Vagina (tissue), 2 donors: Measurements from ENCODE around the gene PCDHGB3. TPM values are rescaled to one million over a fixed set of nuclear protein-coding genes. Genes with fewer than 3 reads are reported as not detected.

ENCODE experiments used
- DNase-seq, 2 donors: peaks; one replicate each; pipeline ENCODE4 v3.0.0-alpha.2; 2017; ENCODE audit errors: extremely low spot score in 2 of 2
- H3K27ac ChIP-seq: fragments of 200-600 bp; sonication (generic); one replicate; pipeline ENCODE4 v1.5.1; 2019
- H3K27me3 ChIP-seq: fragments of 200-600 bp; sonication (generic); one replicate; pipeline ENCODE4 v1.5.1; 2019
- H3K36me3 ChIP-seq, 2 donors: fragments of 200-600 bp; sonication (generic); one replicate each; pipeline ENCODE4 v1.5.1; 2017 to 2019
- H3K4me1 ChIP-seq: fragments of 200-600 bp; sonication (generic); one replicate; pipeline ENCODE4 v1.5.1; 2019
- H3K4me3 ChIP-seq, 2 donors: fragments of 200-600 bp; sonication (generic); 1 replicate in 1 of 2; 2 replicates in 1 of 2; pipeline ENCODE4 v1.5.1; 2016 to 2019
- H3K9me3 ChIP-seq: fragments of 200-600 bp; sonication (generic); one replicate; pipeline ENCODE4 v1.5.1; 2019
- CTCF ChIP-seq, 3 experiments: fragments of 450-650 bp in 2 of 3; fragments of 200-600 bp in 1 of 3; sonication (generic) in 1 of 3; IDR thresholded peaks; one replicate each; pipeline ENCODE4 v1.5.1; 2017 to 2019; ENCODE audit warnings: antibody characterized with exemption in 3 of 3, mild to moderate bottlenecking in 2 of 3, moderate library complexity in 2 of 3
- POLR2A ChIP-seq, 2 donors: fragments of 450-650 bp; IDR thresholded peaks; one replicate each; pipeline ENCODE4 v1.6.1; 2017; ENCODE audit warnings: antibody characterized with exemption in 2 of 2, mild to moderate bottlenecking in 2 of 2, moderate library complexity in 2 of 2
- POLR2AphosphoS5 ChIP-seq, 2 donors: sonication (generic); formaldehyde crosslinking; IDR thresholded peaks; one replicate each; pipeline ENCODE4 v1.9.0; 2017; ENCODE audit warnings: antibody characterized with exemption in 2 of 2, mild to moderate bottlenecking in 2 of 2, low read depth in 1 of 2; ENCODE audit not compliant: insufficient read depth in 1 of 2
- intact Hi-C: fragments of 100-400 bp; cut with DNase I; formaldehyde crosslinking; loops from one replicate; pipeline ENCODE4 v1.15.1; 2023
- total RNA-seq: library from RNA; depleted of rRNA; stranded (reverse); fragments of >200 nt; gene quantifications from one replicate; pipeline ENCODE4 v1.2.3, GENCODE V29; 2016

PCDHGB3 gene
- total RNA-seq, 1 donor from 2014 or later = 5.4 TPM

GRCh38 chr5:141420855-141421488 is 50.9 kb downstream of the PCDHGB3 start, which contains the start of gene PCDHGA11:
Gene PCDHGA11, plus strand, starts transcription at chr5:141421051. Its CDS starts 177 bp downstream, at chr5:141421228.
- Histone ChIP-seq H3K4me3 (peak within 1 kb of the TSS; percentile 3 to 17), H3K36me3 (peaks cover 0 to 4% of the 10 kb centered on the region in 2 donors), H3K4me1 (no peaks in the 10 kb centered on the region), H3K27ac (no peak within 1 kb of the TSS), H3K27me3 (no peaks in the 10 kb centered on the region), H3K9me3 (peaks cover 88% of the 10 kb centered on the region)
- TF ChIP-seq POLR2A (IDR thresholded peaks at IDR 0.05) (no peak), CTCF (IDR thresholded peaks at IDR 0.05) (peak in 1 of 3 experiments; percentile 13)
- DNase-seq = peak in 1 of 2 donors; percentile 34
- intact Hi-C loops = no loop called here

GRCh38 chr5:141421489-141421855 is 51.4 kb downstream of the PCDHGB3 start:
- peaks cover 90% of the 10 kb centered on the region for H3K9me3 ChIP-seq
- H3K36me3 ChIP-seq = peaks cover 0 to 4% of the 10 kb centered on the region in 2 donors
- H3K27ac ChIP-seq = no peak overlapping the region
- intact Hi-C loops = no loop called here
- peak in 1 of 2 donors; percentile 29 for DNase-seq
- no peaks in the 10 kb centered on the region for H3K4me1 ChIP-seq
- TF ChIP-seq POLR2AphosphoS5 (IDR thresholded peaks at IDR 0.05; ENCODE audit: insufficient read depth in 1 of 2, low read depth in 1 of 2) (no peak), CTCF (IDR thresholded peaks at IDR 0.05) (no peak), POLR2A (IDR thresholded peaks at IDR 0.05) (no peak)
- peak overlapping the region; percentile 3 to 8 for H3K4me3 ChIP-seq
- no peaks in the 10 kb centered on the region for H3K27me3 ChIP-seq

Other genes starting within 250 kb of the PCDHGB3 start
- gene PCDHB4, start 248.4 kb upstream of the PCDHGB3 start, total RNA-seq = 8.3 TPM
- 2.9 TPM for gene PCDHB5, start 235.0 kb upstream of the PCDHGB3 start, total RNA-seq
- gene PCDHB6, start 220.2 kb upstream of the PCDHGB3 start, total RNA-seq = not detected
- gene PCDHB7, start 197.6 kb upstream of the PCDHGB3 start, total RNA-seq = 0.98 TPM
- gene PCDHB8, start 192.5 kb upstream of the PCDHGB3 start, total RNA-seq = 0.25 TPM
- gene PCDHB16, start 187.9 kb upstream of the PCDHGB3 start, total RNA-seq = 12.3 TPM
- gene PCDHB9, start 183.1 kb upstream of the PCDHGB3 start, total RNA-seq = 3.7 TPM
- gene PCDHB10, start 177.9 kb upstream of the PCDHGB3 start, total RNA-seq = 3.2 TPM
- gene PCDHB11, start 170.6 kb upstream of the PCDHGB3 start, total RNA-seq = 2.2 TPM
- gene PCDHB12, start 161.5 kb upstream of the PCDHGB3 start, total RNA-seq = 2.5 TPM
- gene PCDHB13, start 156.3 kb upstream of the PCDHGB3 start, total RNA-seq = 3.7 TPM
- gene PCDHB14, start 146.9 kb upstream of the PCDHGB3 start, total RNA-seq = 4.2 TPM
- 3.2 TPM for gene PCDHB15, start 124.8 kb upstream of the PCDHGB3 start, total RNA-seq
- gene SLC25A2, start 66.2 kb upstream of the PCDHGB3 start, total RNA-seq = not detected
- gene TAF7, start 49.5 kb upstream of the PCDHGB3 start, total RNA-seq = 53.8 TPM
- gene PCDHGA1, start 39.7 kb upstream of the PCDHGB3 start, total RNA-seq = not detected
- 6.1 TPM for gene PCDHGA2, start 31.5 kb upstream of the PCDHGB3 start, total RNA-seq
- gene PCDHGA3, start 26.4 kb upstream of the PCDHGB3 start, total RNA-seq = 3.4 TPM
- gene PCDHGB1, start 20.1 kb upstream of the PCDHGB3 start, total RNA-seq = 3.9 TPM
- gene PCDHGA4, start 15.2 kb upstream of the PCDHGB3 start, total RNA-seq = 3.9 TPM
- gene PCDHGB2, start 10.2 kb upstream of the PCDHGB3 start, total RNA-seq = 8.3 TPM
- 8.6 TPM for gene PCDHGA5, start 6.1 kb upstream of the PCDHGB3 start, total RNA-seq
- 6.4 TPM for gene PCDHGA6, start 3.6 kb downstream of the PCDHGB3 start, total RNA-seq
- 5.2 TPM for gene PCDHGA7, start 12.5 kb downstream of the PCDHGB3 start, total RNA-seq
- gene PCDHGB4, start 17.5 kb downstream of the PCDHGB3 start, total RNA-seq = 10.3 TPM
- 6.4 TPM for gene PCDHGA8, start 22.4 kb downstream of the PCDHGB3 start, total RNA-seq
- gene PCDHGB5, start 27.7 kb downstream of the PCDHGB3 start, total RNA-seq = 15.0 TPM
- 8.8 TPM for gene PCDHGA9, start 32.5 kb downstream of the PCDHGB3 start, total RNA-seq
- gene PCDHGB6, start 37.8 kb downstream of the PCDHGB3 start, total RNA-seq = 12.5 TPM
- gene PCDHGA10, start 42.7 kb downstream of the PCDHGB3 start, total RNA-seq = 10.6 TPM
- 14.2 TPM for gene PCDHGB7, start 47.4 kb downstream of the PCDHGB3 start, total RNA-seq
- 6.6 TPM for gene PCDHGA11, start 50.8 kb downstream of the PCDHGB3 start, total RNA-seq
- 10.6 TPM for gene PCDHGA12, start 60.3 kb downstream of the PCDHGB3 start, total RNA-seq
- 78.3 TPM for gene PCDHGC3, start 105.7 kb downstream of the PCDHGB3 start, total RNA-seq
- gene PCDHGC4, start 114.8 kb downstream of the PCDHGB3 start, total RNA-seq = 4.9 TPM
- 3.4 TPM for gene PCDHGC5, start 118.8 kb downstream of the PCDHGB3 start, total RNA-seq
- gene DIAPH1, start 248.8 kb downstream of the PCDHGB3 start, total RNA-seq = 64.1 TPM